Progenitor cell of endocrine pancreas (in vitro differentiated cells): ENCODE measurements around the gene RBM17. TPM values are rescaled to one million over a fixed set of nuclear protein-coding genes. Genes with fewer than 3 reads are reported as not detected.
"Not testable (repeated sequence)": the region's sequence is repeated elsewhere in the genome, so short reads cannot be mapped to it uniquely, and the experiment has no call there.

Experiments
- DNase-seq: peaks from one replicate; pipeline ENCODE4 v3.0.0; 2021; ENCODE audit warnings: low spot score; ENCODE audit not compliant: unreplicated experiment
- H3K27ac Mint-ChIP-seq: 2 replicates; pipeline ENCODE4 v1.8.0; 2021; ENCODE audit warnings: mild to moderate bottlenecking, moderate library complexity, mixed read lengths
- H3K27me3 Mint-ChIP-seq: 2 replicates; pipeline ENCODE4 v1.8.0; 2021; ENCODE audit warnings: mixed read lengths
- H3K36me3 Mint-ChIP-seq: 2 replicates; pipeline ENCODE4 v1.8.0; 2022; ENCODE audit warnings: mixed read lengths; ENCODE audit not compliant: insufficient read depth
- H3K4me1 Mint-ChIP-seq: 2 replicates; pipeline ENCODE4 v1.8.0; 2021; ENCODE audit warnings: low read depth, mixed read lengths
- H3K4me3 Mint-ChIP-seq: 2 replicates; pipeline ENCODE4 v1.8.0; 2021; ENCODE audit warnings: low read depth, mild to moderate bottlenecking, moderate library complexity, mixed read lengths
- H3K9me3 Mint-ChIP-seq: 2 replicates; pipeline ENCODE4 v1.8.0; 2021; ENCODE audit warnings: low read depth, mixed read lengths
- CTCF ChIP-seq: fragments of 200-600 bp; sonication (generic); IDR thresholded peaks from one replicate; pipeline ENCODE4 v1.5.0; 2021; ENCODE audit warnings: antibody characterized with exemption, mild to moderate bottlenecking; ENCODE audit not compliant: unreplicated experiment
- total RNA-seq: library from RNA; stranded (reverse); gene quantifications from 2 replicates; pipeline ENCODE4 v1.2.1, GENCODE V29; 2021

The RBM17 gene
- total RNA-seq, 1 donor from 2014 or later: 122 TPM

- Mint-ChIP-seq H3K27me3 (no peaks in the 10 kb centered on the region), H3K4me3 (no peak overlapping the region), H3K4me1 (no peaks in the 10 kb centered on the region), H3K27ac (no peak overlapping the region), H3K36me3 (peaks cover 29% of the 10 kb centered on the region), H3K9me3 (no peaks in the 10 kb centered on the region)
- DNase-seq: no peak
- TF ChIP-seq CTCF: no peak
Measured at GRCh38 chr10:6102128-6102527, 13.3 kb downstream of the RBM17 start.

- H3K27me3 Mint-ChIP-seq: no peaks in the 10 kb centered on the region
- no peak for TF ChIP-seq CTCF
- H3K27ac Mint-ChIP-seq: no peak overlapping the region
- peaks cover 28% of the 10 kb centered on the region for H3K36me3 Mint-ChIP-seq
- H3K4me3 Mint-ChIP-seq: no peak overlapping the region
- H3K4me1 Mint-ChIP-seq: no peaks in the 10 kb centered on the region
- DNase-seq: no peak
- no peaks in the 10 kb centered on the region for H3K9me3 Mint-ChIP-seq
Measured at GRCh38 chr10:6103591-6103990, 14.8 kb downstream of the RBM17 start.

- H3K4me1 Mint-ChIP-seq, H3K4me3 Mint-ChIP-seq, DNase-seq, H3K9me3 Mint-ChIP-seq, H3K27ac Mint-ChIP-seq, H3K27me3 Mint-ChIP-seq: not testable (repeated sequence)
- H3K36me3 Mint-ChIP-seq: peaks cover 41% of the 10 kb centered on the region
Measured at GRCh38 chr10:6107616-6108015, 18.8 kb downstream of the RBM17 start.

GRCh38 chr10:6108072-6108471, 19.2 kb downstream of the RBM17 start:
- no peak overlapping the region for H3K4me3 Mint-ChIP-seq
- H3K36me3 Mint-ChIP-seq: peaks cover 40% of the 10 kb centered on the region
- H3K9me3 Mint-ChIP-seq: no peaks in the 10 kb centered on the region
- TF ChIP-seq CTCF: no peak
- no peak for DNase-seq
- no peaks in the 10 kb centered on the region for H3K27me3 Mint-ChIP-seq
- H3K4me1 Mint-ChIP-seq: peaks cover 1% of the 10 kb centered on the region
- H3K27ac Mint-ChIP-seq: no peak overlapping the region

GRCh38 chr10:6108631-6109443, 20.0 kb downstream of the RBM17 start:
- H3K36me3 Mint-ChIP-seq: peaks cover 42% of the 10 kb centered on the region
- H3K27me3 Mint-ChIP-seq: no peaks in the 10 kb centered on the region
- H3K4me1 Mint-ChIP-seq: peaks cover 1% of the 10 kb centered on the region
- peak; percentile 85 for TF ChIP-seq CTCF
- no peaks in the 10 kb centered on the region for H3K9me3 Mint-ChIP-seq
- no peak overlapping the region for H3K27ac Mint-ChIP-seq
- DNase-seq: no peak
- H3K4me3 Mint-ChIP-seq: no peak overlapping the region

GRCh38 chr10:6109444-6109775, 20.6 kb downstream of the RBM17 start:
- peaks cover 2% of the 10 kb centered on the region for H3K4me1 Mint-ChIP-seq
- no peak for TF ChIP-seq CTCF
- peaks cover 46% of the 10 kb centered on the region for H3K36me3 Mint-ChIP-seq
- no peaks in the 10 kb centered on the region for H3K27me3 Mint-ChIP-seq
- no peak overlapping the region for H3K27ac Mint-ChIP-seq
- no peak overlapping the region for H3K4me3 Mint-ChIP-seq
- no peaks in the 10 kb centered on the region for H3K9me3 Mint-ChIP-seq
- no peak for DNase-seq
